Vagina (tissue), 2 donors: Measurements from ENCODE around the gene YBX2. TPM values are rescaled to one million over a fixed set of nuclear protein-coding genes. Genes with fewer than 3 reads are reported as not detected.

Experiments
- DNase-seq, 2 donors: peaks; one replicate each; pipeline ENCODE4 v3.0.0-alpha.2; 2017; ENCODE audit errors: extremely low spot score in 2 of 2
- H3K27ac ChIP-seq: fragments of 200-600 bp; sonication (generic); one replicate; pipeline ENCODE4 v1.5.1; 2019
- H3K27me3 ChIP-seq: fragments of 200-600 bp; sonication (generic); one replicate; pipeline ENCODE4 v1.5.1; 2019
- H3K36me3 ChIP-seq, 2 donors: fragments of 200-600 bp; sonication (generic); one replicate each; pipeline ENCODE4 v1.5.1; 2017 to 2019
- H3K4me1 ChIP-seq: fragments of 200-600 bp; sonication (generic); one replicate; pipeline ENCODE4 v1.5.1; 2019
- H3K4me3 ChIP-seq, 2 donors: fragments of 200-600 bp; sonication (generic); 1 replicate in 1 of 2; 2 replicates in 1 of 2; pipeline ENCODE4 v1.5.1; 2016 to 2019
- H3K9me3 ChIP-seq: fragments of 200-600 bp; sonication (generic); one replicate; pipeline ENCODE4 v1.5.1; 2019
- POLR2A ChIP-seq, 2 donors: fragments of 450-650 bp; IDR thresholded peaks; one replicate each; pipeline ENCODE4 v1.6.1; 2017; ENCODE audit warnings: antibody characterized with exemption in 2 of 2, mild to moderate bottlenecking in 2 of 2, moderate library complexity in 2 of 2
- POLR2AphosphoS5 ChIP-seq, 2 donors: sonication (generic); formaldehyde crosslinking; IDR thresholded peaks; one replicate each; pipeline ENCODE4 v1.9.0; 2017; ENCODE audit warnings: antibody characterized with exemption in 2 of 2, mild to moderate bottlenecking in 2 of 2, low read depth in 1 of 2; ENCODE audit not compliant: insufficient read depth in 1 of 2
- intact Hi-C: fragments of 100-400 bp; cut with DNase I; formaldehyde crosslinking; loops from one replicate; pipeline ENCODE4 v1.15.1; 2023
- total RNA-seq: library from RNA; depleted of rRNA; stranded (reverse); fragments of >200 nt; gene quantifications from one replicate; pipeline ENCODE4 v1.2.3, GENCODE V29; 2016
- TF ChIP-seq, protein P1 (sequence below), 3 experiments: fragments of 450-650 bp in 2 of 3; fragments of 200-600 bp in 1 of 3; sonication (generic) in 1 of 3; IDR thresholded peaks; one replicate each; pipeline ENCODE4 v1.5.1; 2017 to 2019; ENCODE audit warnings: antibody characterized with exemption in 3 of 3, mild to moderate bottlenecking in 2 of 3, moderate library complexity in 2 of 3

The YBX2 gene
- total RNA-seq, 1 donor from 2014 or later, result 0.25 TPM

DNA sequence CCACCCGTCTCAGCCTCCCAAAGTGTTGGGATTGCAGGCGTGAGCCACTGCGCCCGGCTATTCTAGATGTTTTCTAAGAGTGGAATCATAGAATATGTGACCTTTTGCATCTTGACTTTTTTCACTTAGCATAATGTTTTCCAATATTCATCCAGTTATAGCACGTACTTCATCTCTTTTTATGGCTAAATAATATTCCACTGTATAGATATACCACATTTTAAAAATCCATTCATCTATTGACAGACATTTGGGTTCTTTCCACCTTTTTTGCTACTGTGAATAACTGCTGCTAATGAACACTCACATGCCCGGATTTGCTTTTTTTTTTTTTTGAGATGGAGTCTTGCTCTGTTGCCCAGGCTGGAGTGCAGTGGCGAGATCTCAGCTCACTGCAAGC lies 9.7 kb upstream of the YBX2 start:
- Histone ChIP-seq H3K4me1 (peaks cover 20% of the 10 kb centered on the region), H3K36me3 (no peaks in the 10 kb centered on the region)
- intact Hi-C loops, result no loop called here

DNA sequence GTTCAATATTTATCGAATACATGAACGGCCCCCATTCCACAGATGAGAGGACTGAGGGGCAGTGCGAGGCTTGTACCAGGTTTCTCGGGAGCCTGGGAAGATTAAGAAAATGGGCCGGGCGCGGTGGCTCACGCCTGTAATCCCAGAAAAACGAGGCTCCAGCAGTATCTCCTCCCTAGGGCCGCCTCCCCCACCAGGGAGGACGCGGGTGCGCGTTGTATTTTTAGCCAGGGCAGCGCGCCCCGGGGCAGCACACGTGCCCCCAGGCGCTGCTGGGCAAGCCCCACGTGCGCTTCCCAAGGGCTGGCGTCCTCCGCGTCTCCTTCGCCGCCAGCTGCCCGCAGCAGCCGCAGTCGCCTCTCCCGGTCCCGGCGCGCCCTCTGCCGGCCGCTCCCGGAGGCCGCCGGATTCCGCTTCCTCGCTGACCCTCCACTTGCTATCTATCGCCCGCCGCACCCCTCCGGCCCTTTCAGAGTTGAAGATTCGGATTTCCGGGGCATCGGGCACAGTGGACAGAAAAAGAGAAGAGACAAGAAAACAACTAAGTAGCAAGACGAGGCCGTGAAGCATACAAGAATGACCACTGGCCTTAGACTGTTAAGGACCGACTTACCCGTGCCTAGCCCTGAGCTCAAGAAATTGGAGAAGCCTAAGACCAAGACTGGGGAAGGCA lies 1.9 kb upstream of the YBX2 start:
- no peaks in the 10 kb centered on the region for H3K9me3 ChIP-seq
- no peak for DNase-seq
- peak overlapping the region in 1 of 2 donors; percentile 15 for H3K4me3 ChIP-seq
- H3K4me1 ChIP-seq, result peaks cover 45% of the 10 kb centered on the region
- intact Hi-C loops, result loop anchor here (2.0 kb wide), 1 partner anchor 16 kb away; the partner anchor contains the start of gene SLC2A4
- no peak for TF ChIP-seq POLR2A (IDR thresholded peaks at IDR 0.05)
- TF ChIP-seq POLR2AphosphoS5 (IDR thresholded peaks at IDR 0.05; ENCODE audit: insufficient read depth in 1 of 2, low read depth in 1 of 2), result peak; percentile 18 to 57
- TF ChIP-seq, protein P1, sequence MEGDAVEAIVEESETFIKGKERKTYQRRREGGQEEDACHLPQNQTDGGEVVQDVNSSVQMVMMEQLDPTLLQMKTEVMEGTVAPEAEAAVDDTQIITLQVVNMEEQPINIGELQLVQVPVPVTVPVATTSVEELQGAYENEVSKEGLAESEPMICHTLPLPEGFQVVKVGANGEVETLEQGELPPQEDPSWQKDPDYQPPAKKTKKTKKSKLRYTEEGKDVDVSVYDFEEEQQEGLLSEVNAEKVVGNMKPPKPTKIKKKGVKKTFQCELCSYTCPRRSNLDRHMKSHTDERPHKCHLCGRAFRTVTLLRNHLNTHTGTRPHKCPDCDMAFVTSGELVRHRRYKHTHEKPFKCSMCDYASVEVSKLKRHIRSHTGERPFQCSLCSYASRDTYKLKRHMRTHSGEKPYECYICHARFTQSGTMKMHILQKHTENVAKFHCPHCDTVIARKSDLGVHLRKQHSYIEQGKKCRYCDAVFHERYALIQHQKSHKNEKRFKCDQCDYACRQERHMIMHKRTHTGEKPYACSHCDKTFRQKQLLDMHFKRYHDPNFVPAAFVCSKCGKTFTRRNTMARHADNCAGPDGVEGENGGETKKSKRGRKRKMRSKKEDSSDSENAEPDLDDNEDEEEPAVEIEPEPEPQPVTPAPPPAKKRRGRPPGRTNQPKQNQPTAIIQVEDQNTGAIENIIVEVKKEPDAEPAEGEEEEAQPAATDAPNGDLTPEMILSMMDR (IDR thresholded peaks at IDR 0.05), result peak; percentile 85 to 92 (median 88)
- no peaks in the 10 kb centered on the region for H3K36me3 ChIP-seq
- H3K27me3 ChIP-seq, result no peaks in the 10 kb centered on the region
- H3K27ac ChIP-seq, result peak overlapping the region; percentile 33

More for the DNA sequence above, 9.7 kb upstream of the YBX2 start:
- no peaks in the 10 kb centered on the region for H3K27me3 ChIP-seq
- H3K27ac ChIP-seq, result no peak overlapping the region
- TF ChIP-seq, protein P1 (IDR thresholded peaks at IDR 0.05), result no peak
- TF ChIP-seq POLR2AphosphoS5 (IDR thresholded peaks at IDR 0.05; ENCODE audit: insufficient read depth in 1 of 2, low read depth in 1 of 2) (no peak), POLR2A (IDR thresholded peaks at IDR 0.05) (no peak)
- DNase-seq, result no peak
- H3K4me3 ChIP-seq, result no peak overlapping the region
- H3K9me3 ChIP-seq, result no peaks in the 10 kb centered on the region

DNA sequence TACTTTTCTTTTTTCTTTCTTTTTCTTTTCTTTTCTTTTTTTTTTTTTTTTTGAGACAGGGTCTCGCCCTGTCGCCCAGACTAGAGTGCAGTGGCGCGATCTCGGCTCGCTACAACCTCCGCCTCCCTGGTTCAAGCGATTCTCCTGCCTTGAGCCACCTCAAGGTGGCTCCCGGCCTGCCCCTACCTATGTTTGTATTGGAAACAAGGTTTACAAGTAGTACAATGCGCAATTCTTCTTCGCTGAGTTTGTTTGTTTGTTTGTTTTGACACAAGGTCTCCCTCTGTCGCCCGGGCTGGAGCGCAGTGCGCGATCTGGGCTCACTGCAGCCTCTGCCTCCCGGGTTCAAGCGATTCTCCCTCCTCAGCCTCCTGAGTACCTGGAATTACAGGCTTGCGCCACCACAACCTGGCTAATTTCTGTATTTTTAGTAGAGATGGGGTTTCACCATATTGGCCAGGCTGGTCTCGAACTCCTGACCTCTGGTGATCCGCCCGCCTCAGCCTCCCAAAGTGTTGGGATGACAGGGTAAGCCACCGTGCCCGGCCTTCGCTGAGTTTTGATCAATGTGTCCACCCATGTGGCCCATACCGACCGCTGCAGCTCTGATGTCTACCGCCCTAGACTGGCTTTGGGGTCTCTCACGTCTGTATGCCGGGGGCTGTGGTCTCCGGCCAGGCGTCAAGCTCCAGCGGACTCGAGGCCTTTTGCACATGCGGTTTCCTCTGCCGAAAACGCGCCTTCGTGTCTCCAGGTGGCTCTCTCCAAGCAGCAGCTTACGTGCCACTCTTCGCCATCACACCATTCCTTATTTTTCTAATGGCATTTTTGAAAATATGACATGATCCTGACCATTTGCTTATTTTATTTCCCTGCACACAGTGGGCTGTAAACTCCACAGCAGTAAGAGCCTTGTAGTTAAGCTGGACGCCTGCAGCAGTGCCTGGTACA lies 1.1 kb upstream of the YBX2 start:
- TF ChIP-seq, protein P1 (IDR thresholded peaks at IDR 0.05), result no peak
- TF ChIP-seq POLR2AphosphoS5 (IDR thresholded peaks at IDR 0.05; ENCODE audit: insufficient read depth in 1 of 2, low read depth in 1 of 2) (no peak), POLR2A (IDR thresholded peaks at IDR 0.05) (no peak)
- DNase-seq, result no peak
- H3K27me3 ChIP-seq, result no peaks in the 10 kb centered on the region

DNA sequence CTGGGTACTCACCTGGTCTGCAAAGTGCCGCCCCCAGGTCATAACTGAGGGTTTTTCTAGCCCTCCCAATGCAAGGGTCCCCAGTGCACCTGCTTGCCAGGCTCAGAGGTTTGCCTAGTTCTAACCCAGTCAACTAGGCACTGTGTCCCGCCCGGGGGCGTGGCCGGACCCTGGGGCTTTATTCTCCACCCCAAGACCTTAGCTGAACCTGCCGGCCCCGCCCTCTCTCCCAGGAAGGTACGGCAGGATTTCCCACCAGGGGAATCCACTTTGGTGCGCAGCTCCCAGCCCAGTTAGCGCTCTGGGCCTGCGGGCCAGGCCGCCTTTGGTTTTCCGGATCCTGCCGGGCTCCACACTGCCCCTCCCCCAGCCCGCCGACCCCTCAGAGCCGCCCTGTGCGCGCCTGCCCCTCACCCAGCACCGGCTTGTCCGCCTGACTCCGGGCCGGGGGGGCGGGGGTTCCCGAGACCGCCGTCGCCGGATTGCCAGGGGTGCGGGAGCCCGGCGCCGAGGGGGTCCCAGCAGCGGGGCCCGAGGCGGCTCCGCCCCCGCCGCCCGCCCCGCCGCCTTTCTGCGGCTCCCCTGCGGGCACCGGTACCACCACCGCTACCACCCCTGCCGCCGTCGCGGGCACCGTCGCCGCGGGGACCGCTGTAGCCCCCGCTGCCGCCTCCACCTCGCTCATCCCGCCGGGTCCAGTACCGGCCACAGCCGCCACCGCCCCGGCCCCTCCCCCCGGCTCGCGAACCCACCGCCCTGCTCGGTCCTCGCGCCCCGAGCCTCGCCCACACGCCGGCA lies 424 bp downstream of the YBX2 start:
- no peak for DNase-seq
- no peaks in the 10 kb centered on the region for H3K27me3 ChIP-seq
- intact Hi-C loops, result no loop called here
- H3K9me3 ChIP-seq, result no peaks in the 10 kb centered on the region
- peak overlapping the region; percentile 28 to 35 for H3K4me3 ChIP-seq
- TF ChIP-seq POLR2AphosphoS5 (IDR thresholded peaks at IDR 0.05; ENCODE audit: insufficient read depth in 1 of 2, low read depth in 1 of 2), result no peak
- H3K4me1 ChIP-seq, result peaks cover 45% of the 10 kb centered on the region
- no peaks in the 10 kb centered on the region for H3K36me3 ChIP-seq
- H3K27ac ChIP-seq, result no peak overlapping the region

More for the DNA sequence above, 1.1 kb upstream of the YBX2 start:
- H3K4me3 ChIP-seq, result peak overlapping the region; percentile 15 to 28
- intact Hi-C loops, result loop anchor here (2.0 kb wide), 1 partner anchor 15 kb away; the partner anchor contains the start of gene SLC2A4
- H3K27ac ChIP-seq, result peak overlapping the region; percentile 33
- peaks cover 45% of the 10 kb centered on the region for H3K4me1 ChIP-seq
- no peaks in the 10 kb centered on the region for H3K36me3 ChIP-seq
- H3K9me3 ChIP-seq, result no peaks in the 10 kb centered on the region

DNA sequence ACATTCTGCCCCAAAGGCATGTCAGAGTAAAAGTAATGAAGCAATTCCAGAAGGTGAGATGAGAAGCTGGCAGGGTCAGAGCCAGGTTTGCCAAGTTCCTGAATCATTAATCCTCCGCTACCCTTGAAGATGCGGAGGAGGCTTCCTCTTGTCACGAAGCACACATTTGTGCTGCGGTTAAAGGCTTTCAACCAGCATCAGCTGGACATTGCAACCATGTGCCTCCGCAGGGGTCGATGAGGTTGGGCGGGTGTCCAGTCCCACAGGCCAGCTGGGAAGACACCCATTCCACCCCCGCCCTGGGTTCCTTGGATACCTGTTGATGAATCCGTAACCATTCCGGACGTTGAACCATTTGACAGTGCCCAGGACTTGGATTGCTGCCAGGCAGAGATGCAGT lies 1.3 kb downstream of the YBX2 start:
- TF ChIP-seq, protein P1 (IDR thresholded peaks at IDR 0.05), result no peak
- TF ChIP-seq POLR2AphosphoS5 (IDR thresholded peaks at IDR 0.05; ENCODE audit: insufficient read depth in 1 of 2, low read depth in 1 of 2) (no peak), POLR2A (IDR thresholded peaks at IDR 0.05) (no peak)
- no peak overlapping the region for H3K27ac ChIP-seq
- intact Hi-C loops, result no loop called here
- H3K9me3 ChIP-seq, result no peaks in the 10 kb centered on the region
- H3K4me3 ChIP-seq, result no peak overlapping the region
- DNase-seq, result no peak
- no peaks in the 10 kb centered on the region for H3K27me3 ChIP-seq
- no peaks in the 10 kb centered on the region for H3K36me3 ChIP-seq
- peaks cover 45% of the 10 kb centered on the region for H3K4me1 ChIP-seq
